GM19025 (cell line): ENCODE measurements around the gene RSAD1.

Source experiments
- ATAC-seq: cut with Tn5 transposase; IDR thresholded peaks from one replicate; pipeline ENCODE4 v1.9.1; 2021; ENCODE audit warnings: mild to moderate bottlenecking, low read depth, moderate library complexity; ENCODE audit not compliant: unreplicated experiment

RSAD1 gene

DNA sequence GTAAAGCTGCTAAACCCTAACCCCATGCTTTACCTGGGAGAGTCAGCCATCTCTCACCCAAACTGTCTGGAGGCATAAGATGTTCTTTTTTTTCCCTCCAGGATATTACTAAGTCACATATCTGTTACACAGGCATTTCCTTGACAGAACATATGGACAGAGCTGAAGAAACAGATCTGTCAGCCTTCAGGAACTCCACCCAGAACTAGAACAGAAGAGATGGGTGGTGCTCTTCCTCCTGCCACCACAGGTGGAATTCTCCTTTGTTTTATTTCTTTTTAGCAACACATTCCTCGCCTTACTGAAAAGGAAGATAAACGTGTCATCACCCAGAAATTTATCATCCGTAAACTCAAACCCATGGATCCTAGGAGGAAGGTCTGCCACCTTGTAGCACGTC is 38.4 kb downstream of the RSAD1 start:
- no peak for ATAC-seq

DNA sequence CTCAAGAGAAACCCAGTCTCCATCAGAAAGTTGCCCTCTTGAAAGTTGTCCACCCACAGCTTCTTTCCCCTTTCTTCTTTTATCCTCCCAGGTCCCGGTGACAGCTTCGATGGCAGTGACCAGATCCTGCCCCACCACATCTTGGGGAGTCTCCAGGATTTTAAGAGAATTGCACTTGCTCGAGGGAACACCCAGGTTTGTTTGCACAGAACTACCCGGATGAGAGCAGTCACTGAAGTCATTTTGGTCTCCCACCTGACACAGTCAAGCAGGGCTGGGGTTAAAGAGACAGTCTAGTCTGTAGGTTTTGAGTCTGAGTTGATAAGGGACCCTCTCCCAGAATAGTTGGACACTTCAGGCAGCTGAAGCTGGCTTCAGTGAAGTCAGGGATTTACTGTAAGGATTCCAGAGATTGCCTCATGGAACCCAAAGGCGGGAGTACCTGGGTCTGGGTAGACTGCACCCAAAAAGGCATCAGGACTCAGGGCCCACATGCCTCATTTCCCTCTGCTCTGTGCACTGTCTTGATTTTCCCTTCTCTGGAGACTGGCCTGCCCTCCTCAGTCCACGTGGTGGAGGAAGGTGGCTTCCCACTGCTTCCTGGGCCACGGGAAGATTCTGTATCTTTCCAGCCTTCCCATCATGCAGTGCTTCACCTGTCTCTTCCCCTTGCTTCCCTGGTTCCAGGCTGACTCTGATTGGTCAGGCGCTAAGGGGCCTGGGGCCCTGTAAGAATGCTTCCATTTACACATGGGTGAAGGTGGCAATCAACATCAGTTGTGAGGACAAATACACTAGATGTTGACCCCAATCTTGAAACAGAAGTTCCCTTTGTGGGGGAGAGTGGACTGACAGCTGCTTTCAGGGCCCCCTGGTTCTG is 39.1 kb downstream of the RSAD1 start:
- no peak for ATAC-seq

DNA sequence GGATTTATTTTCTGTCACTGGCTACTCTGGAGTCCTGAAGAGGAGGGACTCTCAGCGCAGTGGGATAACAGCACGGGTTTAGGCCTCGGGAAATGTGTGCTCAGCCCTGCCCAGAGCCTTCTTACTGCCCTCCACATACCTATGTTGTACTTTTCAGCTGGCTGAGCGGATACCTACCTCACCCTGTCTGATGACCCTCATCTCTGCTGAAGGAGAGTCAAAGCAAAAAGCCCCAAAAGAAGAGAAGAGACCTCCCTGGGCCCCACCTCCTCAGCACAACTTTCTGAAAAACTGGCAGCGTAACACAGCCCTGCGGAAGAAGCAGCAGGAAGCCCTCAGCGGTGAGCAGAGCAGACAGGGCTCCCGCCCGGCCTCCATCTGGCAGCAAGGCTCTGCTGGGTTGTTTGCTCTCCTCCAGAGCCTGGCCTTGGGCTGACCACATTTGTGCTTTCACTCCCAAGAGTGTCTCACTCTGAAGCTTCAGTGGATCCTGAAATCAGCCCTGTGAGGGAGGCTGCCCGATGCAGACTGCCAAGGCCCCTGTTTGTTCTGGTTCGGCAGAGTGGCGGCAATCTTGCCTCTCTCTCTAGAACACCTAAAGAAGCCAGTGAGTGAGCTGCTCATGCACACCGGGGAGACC is 39.8 kb downstream of the RSAD1 start:
- no peak for ATAC-seq

- ATAC-seq = no peak
Observed at GRCh38 chr17:50519141-50519834, 40.6 kb downstream of the RSAD1 start.

DNA sequence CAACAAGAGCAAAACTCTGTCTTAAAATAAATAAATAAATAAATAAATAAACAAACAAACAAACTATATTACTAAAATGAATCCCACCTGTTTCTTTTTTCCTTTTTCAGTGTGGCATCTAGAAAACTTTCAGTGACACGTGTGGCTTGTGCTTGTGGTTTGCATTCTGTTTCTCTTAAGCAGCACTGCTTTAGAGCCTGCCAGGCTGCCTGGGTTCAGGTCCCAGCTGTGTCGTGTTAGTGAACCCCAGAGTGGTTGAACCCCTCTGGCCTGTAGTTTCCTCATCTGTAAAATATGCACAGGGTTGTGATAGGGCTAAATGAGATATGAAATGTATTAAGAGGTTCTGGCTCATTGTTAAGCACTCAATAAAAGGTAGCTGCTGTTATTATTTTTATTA is 41.8 kb downstream of the RSAD1 start:
- ATAC-seq = no peak

GRCh38 chr17:50521514-50521913 is 42.9 kb downstream of the RSAD1 start:
- no peak for ATAC-seq

DNA sequence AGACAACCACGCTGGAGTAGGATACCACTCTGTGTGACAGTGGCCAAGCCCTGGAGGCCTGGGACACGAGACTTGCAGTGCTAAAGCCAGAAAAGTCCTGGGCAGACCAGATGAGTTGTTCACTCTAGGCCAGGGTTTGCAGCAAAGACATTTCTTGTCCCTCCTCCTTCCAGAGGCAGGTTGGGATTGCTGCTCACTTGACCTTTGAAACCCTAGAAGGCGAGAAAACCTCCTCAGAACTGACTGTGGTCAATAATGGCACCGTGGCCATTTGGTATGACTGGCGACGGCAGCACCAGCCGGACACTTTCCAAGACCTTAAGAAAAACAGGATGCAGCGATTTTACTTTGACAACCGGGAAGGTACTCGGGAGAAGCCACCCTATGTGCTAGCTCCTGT is 44.1 kb downstream of the RSAD1 start:
- ATAC-seq = no peak

DNA sequence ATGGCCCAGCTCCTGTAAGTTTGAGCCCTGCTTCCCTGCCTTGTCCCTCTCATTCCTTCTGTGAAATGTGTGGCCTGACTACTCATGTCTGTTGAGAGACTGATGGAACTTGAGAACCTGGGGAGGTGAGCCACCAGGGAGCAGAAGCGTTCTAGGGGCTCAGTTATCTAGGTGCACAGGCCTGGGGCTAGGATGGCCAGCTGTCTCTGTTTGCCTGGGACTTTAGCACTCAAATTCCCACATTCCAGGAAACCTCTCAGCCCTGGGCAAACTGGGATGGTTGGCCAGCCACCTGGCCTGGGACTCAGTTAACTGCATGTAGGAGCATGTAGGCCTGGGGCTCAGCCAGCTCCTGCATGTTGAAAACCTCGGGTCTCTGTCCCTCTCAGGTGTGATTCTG is 44.5 kb downstream of the RSAD1 start:
- ATAC-seq = no peak

DNA sequence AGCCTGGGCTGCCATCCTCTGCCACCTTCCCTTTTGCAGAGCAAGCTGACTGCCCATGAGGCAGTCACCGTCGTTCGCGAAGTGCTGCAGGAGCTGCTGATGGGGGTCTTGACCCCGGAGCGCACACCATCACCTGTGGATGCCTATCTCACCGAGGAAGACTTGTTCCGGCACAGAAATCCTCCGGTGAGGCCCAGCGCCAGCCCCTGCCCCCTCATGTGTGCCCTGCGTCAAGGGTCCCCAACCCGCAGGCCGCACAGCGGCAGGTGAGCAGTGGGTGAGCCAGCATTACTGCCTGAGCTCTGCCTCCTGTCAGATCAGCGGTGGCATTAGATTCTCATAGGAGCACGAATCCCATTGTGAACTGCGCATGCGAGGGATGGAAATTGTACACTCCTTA is 46.2 kb downstream of the RSAD1 start:
- ATAC-seq = no peak

- no peak for ATAC-seq
Observed at GRCh38 chr17:50527155-50527762, 48.6 kb downstream of the RSAD1 start.

DNA sequence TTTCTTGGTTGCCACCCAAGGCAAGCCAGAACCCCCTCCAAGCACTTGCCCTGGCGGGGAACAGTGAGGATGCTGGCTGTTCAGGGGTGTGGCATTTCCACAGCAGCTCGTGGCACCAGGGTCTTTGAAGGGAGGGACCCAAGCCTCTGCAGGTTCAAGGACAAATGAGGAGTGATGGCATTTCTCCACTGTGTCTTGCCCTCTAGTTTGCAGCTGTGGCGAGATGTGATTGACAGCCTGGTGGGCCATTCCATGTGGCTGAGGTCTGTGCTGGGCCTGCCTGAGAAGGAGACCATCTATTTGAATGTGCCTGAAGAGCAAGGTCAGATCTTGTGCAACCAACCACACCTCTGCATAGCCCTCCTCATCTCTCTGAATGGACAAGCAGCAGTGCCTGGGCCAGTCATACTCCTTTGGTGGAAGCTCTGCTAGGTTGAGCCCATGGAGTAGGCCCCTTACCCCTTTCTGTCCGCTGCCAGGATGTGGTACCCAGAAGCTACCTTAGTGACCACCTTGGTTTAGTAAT is 49.4 kb downstream of the RSAD1 start:
- no peak for ATAC-seq

- no peak for ATAC-seq
Observed at GRCh38 chr17:50529849-50530248, 51.2 kb downstream of the RSAD1 start.

DNA sequence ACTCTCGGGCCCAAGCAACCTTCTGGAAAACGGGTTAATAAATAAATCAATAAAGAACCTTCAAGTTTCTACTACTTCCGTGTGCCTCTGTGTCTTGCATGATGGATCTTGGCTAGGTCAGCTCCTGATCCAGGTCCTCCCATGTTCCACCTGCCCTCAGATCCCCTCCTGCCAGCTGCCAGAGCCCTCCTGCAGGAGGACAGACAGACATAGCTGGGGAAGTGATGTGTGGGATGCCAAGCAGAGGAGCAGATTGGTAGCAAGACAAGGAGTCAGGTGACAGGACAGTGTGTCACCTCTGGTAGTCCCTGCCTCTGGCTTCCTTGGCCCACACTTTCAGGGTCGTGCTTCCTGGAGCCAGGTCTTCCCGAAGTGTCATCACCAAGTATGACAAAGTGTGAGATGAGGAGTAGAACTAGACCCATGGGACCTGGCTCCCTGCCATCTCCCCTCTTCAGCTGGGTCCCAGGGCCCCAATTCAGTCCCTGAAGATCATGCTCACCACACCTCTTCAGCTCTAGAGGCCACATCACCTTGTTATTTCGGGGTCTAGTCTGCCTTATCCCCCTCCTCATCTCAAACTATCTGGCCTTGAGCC is 52.9 kb downstream of the RSAD1 start:
- ATAC-seq = no peak

- no peak for ATAC-seq
Observed at GRCh38 chr17:50532452-50533024, 53.9 kb downstream of the RSAD1 start, which contains the start of gene EPN3. Gene EPN3 (plus strand): TSS chr17:50532735. CDS start chr17:50536557, 3,822 bp downstream.

- no peak for ATAC-seq
Observed at GRCh38 chr17:50533185-50533584, 54.5 kb downstream of the RSAD1 start.

GRCh38 chr17:50533720-50534148 is 55.1 kb downstream of the RSAD1 start:
- no peak for ATAC-seq

DNA sequence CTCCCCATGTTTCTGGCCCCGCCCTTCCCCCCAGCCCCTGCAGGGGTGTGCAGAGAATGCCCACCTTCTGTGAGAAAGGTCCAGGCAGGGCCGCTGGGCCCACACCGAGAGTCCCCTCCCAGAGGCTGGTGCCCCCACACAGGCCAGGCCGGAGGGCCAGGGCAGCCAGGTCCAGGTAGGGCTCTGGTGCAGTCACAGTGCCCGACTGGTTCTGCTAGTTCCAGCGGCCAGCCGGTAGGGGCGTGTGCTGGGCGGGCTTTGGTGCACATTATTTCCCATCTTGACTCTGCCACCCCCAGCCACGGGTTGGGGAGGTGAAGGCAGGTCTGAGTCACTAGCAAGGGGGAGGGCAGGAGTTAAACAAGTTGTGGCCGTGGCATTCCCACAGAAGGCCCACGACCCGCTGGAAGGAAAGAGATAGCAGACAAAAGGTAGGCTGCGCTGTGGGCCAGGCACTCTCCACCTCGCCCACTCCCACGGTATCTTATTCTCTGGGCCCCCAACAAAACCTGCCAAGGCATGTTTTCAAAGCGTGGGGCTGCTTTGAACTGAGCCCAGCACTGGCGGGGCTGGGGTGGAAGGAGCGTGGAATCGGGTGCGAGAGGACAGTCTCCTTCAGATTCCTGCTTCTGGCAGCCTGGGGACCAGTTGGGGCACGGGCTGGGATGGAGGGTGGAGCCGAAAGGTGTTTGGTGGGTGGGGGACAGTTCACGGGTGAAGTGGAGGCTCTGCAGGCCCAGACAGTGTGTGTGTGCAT is 55.7 kb downstream of the RSAD1 start:
- no peak for ATAC-seq

DNA sequence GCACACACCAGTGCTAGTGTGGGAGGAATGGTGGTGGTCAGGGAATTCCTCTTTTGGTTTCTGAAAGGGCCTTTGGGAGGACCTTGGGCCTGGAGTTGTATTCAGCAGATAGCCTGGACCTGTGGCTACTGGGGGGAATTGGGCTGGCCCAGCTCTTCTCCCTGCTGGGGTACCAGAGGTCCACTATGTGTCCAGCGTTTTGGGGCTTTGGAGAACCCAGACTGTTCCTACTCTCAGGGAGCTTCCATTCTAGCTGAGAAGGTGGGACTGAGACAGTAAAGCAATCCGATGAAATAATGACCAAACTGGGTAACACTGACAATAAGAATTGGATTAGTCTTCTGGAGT is 56.3 kb downstream of the RSAD1 start:
- no peak for ATAC-seq

- no peak for ATAC-seq
Observed at GRCh38 chr17:50535407-50535806, 56.7 kb downstream of the RSAD1 start.
